H1 (cell line): ENCODE results near the gene MAML1. TPM values are rescaled to one million over a fixed set of nuclear protein-coding genes. Genes with fewer than 3 reads are reported as not detected.

Source experiments
- polyA plus RNA-seq, 7 experiments: library from polyadenylated mRNA; depleted of rRNA in 3 of 7; stranded (reverse) in 5 of 7; unstranded in 2 of 7; fragments of >200 nt in 5 of 7; fragments of 200-250 nt in 2 of 7; gene quantifications; 1 replicate in 5 of 7; 2 replicates in 1 of 7; 4 replicates in 1 of 7; pipeline versions ENCODE4 v1.2.1 to v1.2.3, GENCODE V29; 2011 to 2013; ENCODE audit warnings: missing spikeins in 2 of 7, mixed read lengths in 2 of 7
- total RNA-seq: library from RNA; stranded (reverse); fragmentation: NEBNext Ultra II Directional; extraction: Animal tissue kit (Norgen Biotek cat#: 25700); gene quantifications from 2 replicates; pipeline ENCODE4 v1.2.1, GENCODE V29; 2021
- TF ChIP-seq, protein P1 (sequence below): IDR thresholded peaks from 2 replicates; pipeline ENCODE4 v1.6.1; 2012; ENCODE audit warnings: low read length, inconsistent platforms

MAML1 gene
- total and polyA plus RNA-seq, 2 of the 8 experiments (the other 6 are each of a cell fraction or from before 2014, with no cell fraction given): 17.1 to 41.9 TPM

DNA sequence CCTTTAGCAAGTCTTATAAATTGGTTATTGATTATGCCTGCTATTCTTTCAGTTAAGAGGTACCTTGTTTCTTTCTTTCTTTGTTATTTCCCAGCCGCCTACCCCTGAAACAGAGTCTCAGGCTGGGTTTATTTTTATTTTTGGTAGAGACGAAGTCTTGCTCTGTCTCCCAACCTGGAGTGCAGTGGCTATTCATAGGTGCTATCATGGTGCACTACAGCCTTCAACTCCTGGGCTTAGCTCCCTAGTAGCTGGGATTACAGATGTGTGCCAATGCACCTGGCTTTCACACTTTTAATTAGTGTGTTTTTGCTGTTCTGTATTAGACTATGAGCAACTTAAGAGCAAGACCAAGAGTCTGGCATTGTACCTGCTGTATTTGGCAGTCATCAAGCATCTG lies 14.2 kb downstream of the MAML1 start (continued):
- TF ChIP-seq, protein P1, sequence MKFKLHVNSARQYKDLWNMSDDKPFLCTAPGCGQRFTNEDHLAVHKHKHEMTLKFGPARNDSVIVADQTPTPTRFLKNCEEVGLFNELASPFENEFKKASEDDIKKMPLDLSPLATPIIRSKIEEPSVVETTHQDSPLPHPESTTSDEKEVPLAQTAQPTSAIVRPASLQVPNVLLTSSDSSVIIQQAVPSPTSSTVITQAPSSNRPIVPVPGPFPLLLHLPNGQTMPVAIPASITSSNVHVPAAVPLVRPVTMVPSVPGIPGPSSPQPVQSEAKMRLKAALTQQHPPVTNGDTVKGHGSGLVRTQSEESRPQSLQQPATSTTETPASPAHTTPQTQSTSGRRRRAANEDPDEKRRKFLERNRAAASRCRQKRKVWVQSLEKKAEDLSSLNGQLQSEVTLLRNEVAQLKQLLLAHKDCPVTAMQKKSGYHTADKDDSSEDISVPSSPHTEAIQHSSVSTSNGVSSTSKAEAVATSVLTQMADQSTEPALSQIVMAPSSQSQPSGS: no peak
- TF ChIP-seq, all 59 proteins: peak for 0
